GM12878 (cell line): ENCODE data around the gene TAOK2. TPM values are rescaled to one million over a fixed set of nuclear protein-coding genes. Genes with fewer than 3 reads are reported as not detected.

ENCODE experiments used
- ATAC-seq: fragments of 200-7000 bp; cut with Tn5 transposase; 3 replicates; pipeline ENCODE4 v1.9.1; 2020; ENCODE audit warnings: mild to moderate bottlenecking, moderate library complexity
- BruUV-seq: library from RNA; stranded (reverse); fragments of 400-500 nt; replicated peaks from 2 replicates; lab custom pipeline; 2021; lab: Mats Ljungman, UMichigan
- CTCF ChIA-PET: fragments of 300-600 bp; sonication (Branson Sonifier 250); formaldehyde crosslinking; extraction: SDS; loops from one replicate; lab custom pipeline; 2021; ENCODE audit warnings: inconsistent platforms; lab: Yijun Ruan, JAX
- POLR2A ChIA-PET: fragments of 350-600 bp; formaldehyde crosslinking; extraction: SDS; loops from one replicate; lab custom pipeline; 2021; ENCODE audit warnings: inconsistent platforms; lab: Charles Lee
- RAD21 ChIA-PET: fragments of 300-600 bp; sonication (Branson Sonifier 250); formaldehyde crosslinking; loops from one replicate; lab custom pipeline; 2023; ENCODE audit warnings: antibody characterized with exemption; ENCODE audit not compliant: unreplicated experiment; lab: Charles Lee
- SMC1A ChIA-PET: fragments of 300-600 bp; sonication (Branson Sonifier 250); formaldehyde crosslinking; loops from one replicate; lab custom pipeline; 2023; ENCODE audit not compliant: unreplicated experiment, uncharacterized antibody; lab: Charles Lee
- DNase-seq: peaks from one replicate; pipeline ENCODE4 v3.0.0-alpha.2; 2011; ENCODE audit warnings: low read depth, low spot score
- FAIRE-seq: peaks from 3 replicates; lab custom pipeline; 2011; peaks lifted over from hg19 to GRCh38; lab: Jason Lieb, UNC
- H2AFZ ChIP-seq: 2 replicates; pipeline ENCODE4 v1.6.0; 2011; ENCODE audit warnings: low read depth, low read length, control low read depth; ENCODE audit not compliant: control insufficient read depth
- H3K27ac ChIP-seq: 2 replicates; pipeline ENCODE4 v1.5.1; 2011; ENCODE audit warnings: control low read depth; ENCODE audit not compliant: control insufficient read depth, insufficient read depth
- H3K27me3 ChIP-seq, 2 experiments: replicated peaks in 1 of 2; 2 replicates each; pipeline versions ENCODE4 v1.6.0 to v1.6.1; 2011; ENCODE audit warnings: low read length in 1 of 2; ENCODE audit not compliant: control insufficient read depth in 2 of 2, insufficient read depth in 2 of 2
- H3K36me3 ChIP-seq, 2 experiments: 2 replicates each; pipeline ENCODE4 v1.5.1; 2011; ENCODE audit warnings: low read length in 1 of 2; ENCODE audit not compliant: control insufficient read depth in 2 of 2, insufficient read depth in 2 of 2
- H3K4me1 ChIP-seq: 2 replicates; pipeline ENCODE4 v1.6.1; 2011; ENCODE audit warnings: mild to moderate bottlenecking, low read length, moderate library complexity, mixed read lengths; ENCODE audit not compliant: control insufficient read depth, insufficient read depth
- H3K4me2 ChIP-seq: 2 replicates; pipeline ENCODE4 v1.6.0; 2011; ENCODE audit warnings: control low read depth; ENCODE audit not compliant: control insufficient read depth, insufficient read depth
- H3K4me3 ChIP-seq: fragments of 200-600 bp; sonication (generic); 2 replicates; pipeline ENCODE4 v1.5.1; 2016
- H3K79me2 ChIP-seq: 2 replicates; pipeline ENCODE4 v1.6.0; 2011; ENCODE audit warnings: low read length; ENCODE audit not compliant: control insufficient read depth, insufficient read depth
- H3K9ac ChIP-seq: 2 replicates; pipeline ENCODE4 v1.8.0; 2011; ENCODE audit warnings: low read length, control low read depth, mixed read lengths; ENCODE audit not compliant: control insufficient read depth, insufficient read depth
- H3K9me3 ChIP-seq: replicated peaks from 3 replicates; pipeline ENCODE4 v1.5.1; 2011; ENCODE audit warnings: mild to moderate bottlenecking, low read length; ENCODE audit not compliant: control insufficient read depth, insufficient read depth
- H4K20me1 ChIP-seq: 2 replicates; pipeline ENCODE4 v1.6.0; 2011; ENCODE audit not compliant: control insufficient read depth, insufficient read depth
- CBFB ChIP-seq: IDR thresholded peaks from 2 replicates; pipeline ENCODE4 v1.6.1; 2016; ENCODE audit warnings: antibody characterized with exemption, low read depth
- CHD1 ChIP-seq: IDR thresholded peaks from 2 replicates; pipeline ENCODE4 v1.6.1; 2012; ENCODE audit warnings: low read depth, low read length, improper control_type of control experiment
- DPF2 ChIP-seq: fragments of 450-650 bp; IDR thresholded peaks from 2 replicates; pipeline ENCODE4 v1.6.1; 2017; ENCODE audit warnings: mild to moderate bottlenecking
- E2F8 ChIP-seq: fragments of 450-650 bp; IDR thresholded peaks from 2 replicates; pipeline ENCODE4 v1.6.1; 2018; ENCODE audit warnings: mild to moderate bottlenecking, low read depth, moderate library complexity; ENCODE audit not compliant: partially characterized antibody
- EED ChIP-seq: sonication (generic); IDR thresholded peaks from 2 replicates; pipeline ENCODE4 v1.6.1; 2016; ENCODE audit warnings: antibody characterized with exemption, low read depth
- EP300 ChIP-seq, 2 experiments: fragments of 150-350 bp in 1 of 2; IDR thresholded peaks; 2 replicates each; pipeline ENCODE4 v1.6.1; 2011 to 2012; ENCODE audit warnings: low read depth in 2 of 2, low read length in 2 of 2, borderline replicate concordance in 1 of 2, improper control_type of control experiment in 1 of 2, inconsistent platforms in 1 of 2; ENCODE audit not compliant: control insufficient read depth in 1 of 2
- GABPA ChIP-seq: IDR thresholded peaks from 2 replicates; pipeline ENCODE4 v1.6.1; 2014; ENCODE audit warnings: antibody characterized with exemption, low read depth, mild to moderate bottlenecking, inconsistent platforms
- KAT2A ChIP-seq: conservative IDR thresholded peaks from 2 replicates; pipeline ENCODE4 v1.6.1; 2011; ENCODE audit warnings: low read depth, low read length; ENCODE audit not compliant: control insufficient read depth
- KDM1A ChIP-seq: fragments of 200-600 bp; sonication (generic); IDR thresholded peaks from 2 replicates; pipeline ENCODE4 v1.6.1; 2016; ENCODE audit warnings: borderline replicate concordance
- NFIC ChIP-seq: IDR thresholded peaks from 2 replicates; pipeline ENCODE4 v1.6.1; 2012; ENCODE audit warnings: low read depth, mild to moderate bottlenecking, inconsistent platforms, low read length, moderate library complexity
- NFYA ChIP-seq: IDR thresholded peaks from 2 replicates; pipeline ENCODE4 v1.6.1; 2011; ENCODE audit warnings: low read depth, mild to moderate bottlenecking, low read length, improper control_type of control experiment, borderline replicate concordance
- TCF12 ChIP-seq: IDR thresholded peaks from 2 replicates; pipeline ENCODE4 v1.6.1; 2011; ENCODE audit warnings: low read depth, mild to moderate bottlenecking, low read length
- WGBS: methylation state at CpG from one replicate; pipeline ENCODE4 v1.1.6; 2016; ENCODE audit warnings: low lambda C conversion rate; ENCODE audit not compliant: insufficient replicate concordance, insufficient coverage; ENCODE audit errors: missing lambda C conversion rate; 5-methylcytosine and 5-hydroxymethylcytosine counted together
- in situ Hi-C: fragments of 300-500 bp; cut with MboI; formaldehyde crosslinking; loops from 9 replicates; pipeline ENCODE4 v1.14.3; 2018; ENCODE audit warnings: mixed read lengths
- intact Hi-C: fragments of 100-400 bp; cut with micrococcal nuclease; formaldehyde crosslinking; loops from one replicate; pipeline ENCODE4 v1.14.2; 2022; ENCODE audit not compliant: unreplicated experiment
- polyA plus RNA-seq, 11 experiments: library from polyadenylated mRNA; depleted of rRNA in 4 of 11; unstranded in 6 of 11; stranded (reverse) in 5 of 11; fragments of >200 nt; fragmentation: Nextera tagmentation in 4 of 11; fragmentation: Illumina TruSeq in 1 of 11; extraction: Ambion mirVana in 4 of 11; extraction: Trizol in 1 of 11; gene quantifications; 1 replicate in 1 of 11; 2 replicates in 10 of 11; pipeline versions ENCODE4 v1.2.1 to v1.2.3, GENCODE V29; 2011 to 2016; ENCODE audit warnings: inconsistent platforms in 2 of 11, missing spikeins in 2 of 11, low read depth in 1 of 11
- total RNA-seq, 4 experiments: library from RNA; depleted of rRNA in 3 of 4; stranded (reverse); fragments of >200 nt in 3 of 4; fragmentation: Illumina TruSeq in 1 of 4; extraction: Trizol in 1 of 4; gene quantifications; 2 replicates each; pipeline versions ENCODE4 v1.2.1 to v1.2.3, GENCODE V29; 2013 to 2021
- TF ChIP-seq, protein P1 (sequence below): fragments of 450-650 bp; formaldehyde crosslinking; IDR thresholded peaks from 2 replicates; pipeline ENCODE4 v1.4.0; 2022; ENCODE audit warnings: mild to moderate bottlenecking, moderate library complexity
- TF ChIP-seq, protein P2 (sequence below): IDR thresholded peaks from 2 replicates; pipeline ENCODE4 v1.6.1; 2012; ENCODE audit warnings: low read depth, low read length, improper control_type of control experiment
- TF ChIP-seq, protein P3 (sequence below): fragments of 450-650 bp; IDR thresholded peaks from 2 replicates; pipeline ENCODE4 v1.6.1; 2016; ENCODE audit warnings: mild to moderate bottlenecking

TAOK2 gene
- total and polyA plus RNA-seq, 10 of the 15 experiments (the other 5 are each of a cell fraction or from before 2014, with no cell fraction given): 0.14 to 40.2 (median 11.6) TPM

GRCh38 chr16:29990034-29990433 lies 16.4 kb downstream of the TAOK2 start:
- ChIA-PET RAD21 (no interaction called here), POLR2A (interaction anchor here (0.8 kb wide), 1 partner anchor 17 kb away, joined by 3 read pairs; the partner anchor contains the start of gene TAOK2), SMC1A (no interaction called here), CTCF (no interaction called here)
- in situ Hi-C loops (no loop called here), intact Hi-C loops (no loop called here)
- Histone ChIP-seq H3K9me3 (no peaks in the 10 kb centered on the region), H3K9ac (no peak overlapping the region), H3K4me3 (no peak overlapping the region), H2AFZ (no peak overlapping the region), H3K36me3 (peaks cover 10 to 41% of the 10 kb centered on the region in 2 experiments; a peak in 3 of 4 replicates), H3K79me2 (peaks cover 5% of the 10 kb centered on the region; the same call in 1 of the 2 replicates), H3K4me1 (peaks cover 6% of the 10 kb centered on the region; the same call in 1 of the 2 replicates), H3K27me3 (no peaks in the 10 kb centered on the region), H4K20me1 (no peaks in the 10 kb centered on the region), H3K4me2 (no peak overlapping the region), H3K27ac (no peak overlapping the region)
- no peak for ATAC-seq
- FAIRE-seq: no peak
- DNase-seq: no peak
- 94% methylated on average over 2 of the region's 2 CpGs for WGBS
- BruUV-seq: no TSS peak
- TF ChIP-seq, protein P1, sequence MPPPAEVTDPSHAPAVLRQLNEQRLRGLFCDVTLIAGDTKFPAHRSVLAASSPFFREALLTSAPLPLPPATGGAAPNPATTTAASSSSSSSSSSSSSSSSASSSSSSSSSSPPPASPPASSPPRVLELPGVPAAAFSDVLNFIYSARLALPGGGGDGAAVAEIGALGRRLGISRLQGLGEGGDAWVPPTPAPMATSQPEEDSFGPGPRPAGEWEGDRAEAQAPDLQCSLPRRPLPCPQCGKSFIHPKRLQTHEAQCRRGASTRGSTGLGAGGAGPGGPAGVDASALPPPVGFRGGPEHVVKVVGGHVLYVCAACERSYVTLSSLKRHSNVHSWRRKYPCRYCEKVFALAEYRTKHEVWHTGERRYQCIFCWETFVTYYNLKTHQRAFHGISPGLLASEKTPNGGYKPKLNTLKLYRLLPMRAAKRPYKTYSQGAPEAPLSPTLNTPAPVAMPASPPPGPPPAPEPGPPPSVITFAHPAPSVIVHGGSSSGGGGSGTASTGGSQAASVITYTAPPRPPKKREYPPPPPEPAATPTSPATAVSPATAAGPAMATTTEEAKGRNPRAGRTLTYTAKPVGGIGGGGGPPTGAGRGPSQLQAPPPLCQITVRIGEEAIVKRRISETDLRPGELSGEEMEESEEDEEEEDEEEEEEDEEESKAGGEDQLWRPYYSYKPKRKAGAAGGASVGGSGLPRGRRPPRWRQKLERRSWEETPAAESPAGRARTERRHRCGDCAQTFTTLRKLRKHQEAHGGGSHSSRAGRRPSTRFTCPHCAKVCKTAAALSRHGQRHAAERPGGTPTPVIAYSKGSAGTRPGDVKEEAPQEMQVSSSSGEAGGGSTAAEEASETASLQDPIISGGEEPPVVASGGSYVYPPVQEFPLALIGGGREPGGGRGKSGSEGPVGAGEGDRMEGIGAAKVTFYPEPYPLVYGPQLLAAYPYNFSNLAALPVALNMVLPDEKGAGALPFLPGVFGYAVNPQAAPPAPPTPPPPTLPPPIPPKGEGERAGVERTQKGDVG: no peak
- no peak for TF ChIP-seq E2F8
- TF ChIP-seq, protein P2, sequence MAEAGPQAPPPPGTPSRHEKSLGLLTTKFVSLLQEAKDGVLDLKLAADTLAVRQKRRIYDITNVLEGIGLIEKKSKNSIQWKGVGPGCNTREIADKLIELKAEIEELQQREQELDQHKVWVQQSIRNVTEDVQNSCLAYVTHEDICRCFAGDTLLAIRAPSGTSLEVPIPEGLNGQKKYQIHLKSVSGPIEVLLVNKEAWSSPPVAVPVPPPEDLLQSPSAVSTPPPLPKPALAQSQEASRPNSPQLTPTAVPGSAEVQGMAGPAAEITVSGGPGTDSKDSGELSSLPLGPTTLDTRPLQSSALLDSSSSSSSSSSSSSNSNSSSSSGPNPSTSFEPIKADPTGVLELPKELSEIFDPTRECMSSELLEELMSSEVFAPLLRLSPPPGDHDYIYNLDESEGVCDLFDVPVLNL: no peak
- no peak for TF ChIP-seq KAT2A
- no peak for TF ChIP-seq NFYA
- no peak for TF ChIP-seq DPF2
- no peak for TF ChIP-seq EED
- TF ChIP-seq CHD1: no peak
- TF ChIP-seq CBFB: no peak
- no peak for TF ChIP-seq EP300 (IDR thresholded peaks at IDR 0.05; ENCODE audit: borderline replicate concordance in 1 of 2, control insufficient read depth in 1 of 2, low read depth in 2 of 2, low read length in 2 of 2)
- TF ChIP-seq NFIC: no peak
- TF ChIP-seq KDM1A: no peak
- TF ChIP-seq GABPA: no peak
- TF ChIP-seq, protein P3, sequence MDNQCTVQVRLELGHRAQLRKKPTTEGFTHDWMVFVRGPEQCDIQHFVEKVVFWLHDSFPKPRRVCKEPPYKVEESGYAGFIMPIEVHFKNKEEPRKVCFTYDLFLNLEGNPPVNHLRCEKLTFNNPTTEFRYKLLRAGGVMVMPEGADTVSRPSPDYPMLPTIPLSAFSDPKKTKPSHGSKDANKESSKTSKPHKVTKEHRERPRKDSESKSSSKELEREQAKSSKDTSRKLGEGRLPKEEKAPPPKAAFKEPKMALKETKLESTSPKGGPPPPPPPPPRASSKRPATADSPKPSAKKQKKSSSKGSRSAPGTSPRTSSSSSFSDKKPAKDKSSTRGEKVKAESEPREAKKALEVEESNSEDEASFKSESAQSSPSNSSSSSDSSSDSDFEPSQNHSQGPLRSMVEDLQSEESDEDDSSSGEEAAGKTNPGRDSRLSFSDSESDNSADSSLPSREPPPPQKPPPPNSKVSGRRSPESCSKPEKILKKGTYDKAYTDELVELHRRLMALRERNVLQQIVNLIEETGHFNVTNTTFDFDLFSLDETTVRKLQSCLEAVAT: no peak
- no peak for TF ChIP-seq TCF12
